KOPT-K1 (cell line): ENCODE data around the gene INHBC.

Experiments used
- H3K27ac ChIP-seq: fragments of 200-600 bp; sonication (generic); 2 replicates; pipeline ENCODE4 v1.5.1; 2016; ENCODE audit warnings: antibody characterized with exemption, mild to moderate bottlenecking, low read depth, low read length; ENCODE audit not compliant: poor library complexity, severe bottlenecking
- H3K36me3 ChIP-seq: fragments of 200-600 bp; sonication (generic); 2 replicates; pipeline ENCODE4 v1.5.1; 2017; ENCODE audit warnings: antibody characterized with exemption, mild to moderate bottlenecking, low read length, moderate library complexity; ENCODE audit not compliant: insufficient read depth
- H3K9me3 ChIP-seq: fragments of 200-600 bp; sonication (generic); 2 replicates; pipeline ENCODE4 v1.5.1; 2017; ENCODE audit warnings: antibody characterized with exemption, low read length, mild to moderate bottlenecking; ENCODE audit not compliant: insufficient read depth, poor library complexity, severe bottlenecking

The INHBC gene

DNA sequence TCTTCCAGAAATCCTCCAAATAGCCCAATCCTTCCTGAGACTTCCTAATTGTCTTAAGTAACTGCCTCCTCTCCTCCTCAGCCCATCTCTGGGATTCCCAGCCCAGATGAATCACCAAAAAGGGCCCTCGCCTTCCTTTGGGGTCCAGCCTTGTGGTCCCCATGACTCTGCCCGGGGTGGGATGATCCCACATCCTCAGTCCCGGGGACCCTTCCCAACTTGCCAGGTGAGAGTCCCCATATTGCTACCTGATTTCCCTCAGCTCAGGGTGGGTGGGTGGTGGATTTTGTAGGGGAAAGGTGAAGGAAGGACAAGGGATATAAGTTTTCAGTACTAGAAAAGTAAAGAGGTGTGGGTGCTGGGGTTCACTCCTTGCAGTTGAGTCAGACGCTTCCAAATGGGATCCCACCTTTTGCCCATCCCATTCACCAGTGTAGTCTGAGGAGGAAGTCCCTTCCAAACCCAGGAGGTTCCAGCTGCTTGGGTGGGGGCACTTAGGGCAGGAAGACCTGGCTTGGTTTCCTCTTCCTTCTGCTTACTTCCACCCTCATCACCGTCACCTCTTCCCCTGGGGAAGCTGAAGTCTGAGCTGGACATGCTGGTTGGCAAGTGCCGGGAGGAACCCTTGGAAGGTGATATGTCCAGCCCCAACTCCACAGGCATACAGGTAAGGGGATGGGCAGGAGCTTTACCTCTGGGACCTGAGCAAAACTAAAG, 30.6 kb downstream of the INHBC start:
- H3K36me3 ChIP-seq = peaks cover 19% of the 10 kb centered on the region; the same call in 1 of the 2 replicates
- no peak overlapping the region for H3K27ac ChIP-seq
- H3K9me3 ChIP-seq = no peaks in the 10 kb centered on the region

- H3K27ac ChIP-seq = no peak overlapping the region
- no peaks in the 10 kb centered on the region for H3K9me3 ChIP-seq
- peaks cover 26% of the 10 kb centered on the region; the same call in 1 of the 2 replicates for H3K36me3 ChIP-seq
Measured at GRCh38 chr12:57465747-57466505, 31.3 kb downstream of the INHBC start.

DNA sequence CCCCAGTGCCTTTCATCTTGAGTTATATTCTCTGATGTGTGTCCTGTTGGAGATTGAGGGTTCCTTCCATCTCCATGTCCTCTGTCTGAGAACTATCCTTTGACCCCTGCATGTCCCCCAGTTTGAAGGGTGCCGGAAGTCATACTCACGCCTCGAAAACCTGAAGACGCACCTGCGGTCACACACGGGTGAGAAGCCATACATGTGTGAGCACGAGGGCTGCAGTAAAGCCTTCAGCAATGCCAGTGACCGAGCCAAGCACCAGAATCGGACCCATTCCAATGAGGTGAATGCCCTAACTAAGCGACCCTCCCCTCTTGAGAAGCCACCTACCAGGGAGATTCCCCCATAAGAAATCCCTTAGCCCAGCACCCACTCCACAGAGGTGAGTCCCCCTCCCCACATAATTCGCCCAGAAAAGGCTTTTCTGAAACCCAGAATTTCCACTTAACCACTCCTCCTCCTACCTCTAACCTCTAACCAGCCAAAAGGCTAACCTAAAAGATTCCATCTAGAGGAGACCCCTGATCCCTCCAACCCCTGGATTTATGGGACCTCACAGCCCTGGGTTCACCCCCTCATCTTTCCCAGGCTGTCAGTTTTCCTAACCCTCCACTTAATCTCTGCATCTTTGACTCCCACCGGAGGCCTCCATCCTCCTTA, 32.8 kb downstream of the INHBC start:
- peaks cover 40% of the 10 kb centered on the region for H3K36me3 ChIP-seq
- no peaks in the 10 kb centered on the region for H3K9me3 ChIP-seq

DNA sequence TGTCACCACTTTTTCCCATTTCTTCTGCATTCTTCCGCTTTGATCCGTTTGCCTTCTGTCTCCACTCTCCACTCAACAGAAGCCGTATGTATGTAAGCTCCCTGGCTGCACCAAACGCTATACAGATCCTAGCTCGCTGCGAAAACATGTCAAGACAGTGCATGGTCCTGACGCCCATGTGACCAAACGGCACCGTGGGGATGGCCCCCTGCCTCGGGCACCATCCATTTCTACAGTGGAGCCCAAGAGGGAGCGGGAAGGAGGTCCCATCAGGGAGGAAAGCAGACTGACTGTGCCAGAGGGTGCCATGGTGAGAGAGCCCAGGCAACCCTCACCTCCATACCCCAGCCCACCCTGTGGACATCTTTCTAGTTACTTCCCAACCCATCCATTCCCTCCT, 33.3 kb downstream of the INHBC start:
- Histone ChIP-seq H3K9me3 (no peaks in the 10 kb centered on the region), H3K36me3 (peaks cover 46% of the 10 kb centered on the region), H3K27ac (no peak overlapping the region)

More for the DNA sequence above, 32.8 kb downstream of the INHBC start:
- H3K27ac ChIP-seq = no peak overlapping the region

GRCh38 chr12:57469296-57470164, 34.9 kb downstream of the INHBC start:
- Histone ChIP-seq H3K27ac (no peak overlapping the region), H3K9me3 (no peaks in the 10 kb centered on the region), H3K36me3 (peaks cover 60% of the 10 kb centered on the region)

- Histone ChIP-seq H3K9me3 (no peaks in the 10 kb centered on the region), H3K36me3 (peaks cover 69% of the 10 kb centered on the region)
Measured at GRCh38 chr12:57470286-57470969, 35.8 kb downstream of the INHBC start.

DNA sequence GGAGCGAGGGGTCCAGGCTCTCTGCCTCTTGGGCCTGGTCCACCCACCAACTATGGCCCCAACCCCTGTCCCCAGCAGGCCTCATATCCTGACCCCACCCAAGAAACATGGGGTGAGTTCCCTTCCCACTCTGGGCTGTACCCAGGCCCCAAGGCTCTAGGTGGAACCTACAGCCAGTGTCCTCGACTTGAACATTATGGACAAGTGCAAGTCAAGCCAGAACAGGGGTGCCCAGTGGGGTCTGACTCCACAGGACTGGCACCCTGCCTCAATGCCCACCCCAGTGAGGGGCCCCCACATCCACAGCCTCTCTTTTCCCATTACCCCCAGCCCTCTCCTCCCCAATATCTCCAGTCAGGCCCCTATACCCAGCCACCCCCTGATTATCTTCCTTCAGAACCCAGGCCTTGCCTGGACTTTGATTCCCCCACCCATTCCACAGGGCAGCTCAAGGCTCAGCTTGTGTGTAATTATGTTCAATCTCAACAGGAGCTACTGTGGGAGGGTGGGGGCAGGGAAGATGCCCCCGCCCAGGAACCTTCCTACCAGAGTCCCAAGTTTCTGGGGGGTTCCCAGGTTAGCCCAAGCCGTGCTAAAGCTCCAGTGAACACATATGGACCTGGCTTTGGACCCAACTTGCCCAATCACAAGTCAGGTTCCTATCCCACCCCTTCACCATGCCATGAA, 36.5 kb downstream of the INHBC start:
- Histone ChIP-seq H3K27ac (no peak overlapping the region), H3K36me3 (peaks cover 75% of the 10 kb centered on the region), H3K9me3 (no peaks in the 10 kb centered on the region)

More at GRCh38 chr12:57470286-57470969, 35.8 kb downstream of the INHBC start:
- H3K27ac ChIP-seq = no peak overlapping the region

DNA sequence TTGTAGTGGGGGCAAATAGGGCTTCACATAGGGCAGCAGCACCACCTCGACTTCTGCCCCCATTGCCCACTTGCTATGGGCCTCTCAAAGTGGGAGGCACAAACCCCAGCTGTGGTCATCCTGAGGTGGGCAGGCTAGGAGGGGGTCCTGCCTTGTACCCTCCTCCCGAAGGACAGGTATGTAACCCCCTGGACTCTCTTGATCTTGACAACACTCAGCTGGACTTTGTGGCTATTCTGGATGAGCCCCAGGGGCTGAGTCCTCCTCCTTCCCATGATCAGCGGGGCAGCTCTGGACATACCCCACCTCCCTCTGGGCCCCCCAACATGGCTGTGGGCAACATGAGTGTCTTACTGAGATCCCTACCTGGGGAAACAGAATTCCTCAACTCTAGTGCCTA, 37.1 kb downstream of the INHBC start:
- Histone ChIP-seq H3K27ac (no peak overlapping the region), H3K36me3 (peaks cover 80% of the 10 kb centered on the region), H3K9me3 (no peaks in the 10 kb centered on the region)

- Histone ChIP-seq H3K27ac (no peak overlapping the region), H3K9me3 (no peaks in the 10 kb centered on the region), H3K36me3 (peaks cover 80% of the 10 kb centered on the region)
Measured at GRCh38 chr12:57472391-57472790, 37.8 kb downstream of the INHBC start.

GRCh38 chr12:57473392-57473791, 38.8 kb downstream of the INHBC start:
- peaks cover 79% of the 10 kb centered on the region for H3K36me3 ChIP-seq
- H3K27ac ChIP-seq = no peak overlapping the region
- no peaks in the 10 kb centered on the region for H3K9me3 ChIP-seq

DNA sequence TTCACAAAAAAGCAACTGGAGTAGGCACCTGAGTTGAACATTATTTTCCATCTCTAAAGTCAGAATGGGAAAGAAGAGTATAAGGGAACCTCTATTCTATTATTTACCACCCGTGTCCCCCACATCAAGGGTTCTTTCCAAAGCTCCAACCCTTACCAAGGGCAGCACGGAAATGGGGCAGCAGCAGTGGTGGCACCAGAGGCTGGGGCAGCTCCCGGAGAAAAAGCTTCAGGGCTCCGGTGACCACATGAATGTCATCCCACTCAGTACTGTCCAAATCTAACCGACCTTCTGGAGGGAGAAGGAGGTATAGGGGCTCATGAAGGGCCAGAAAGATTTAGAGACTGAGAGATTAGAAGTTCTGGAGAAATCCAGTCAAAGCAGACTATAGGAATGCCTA, 39.3 kb downstream of the INHBC start:
- H3K36me3 ChIP-seq = peaks cover 74% of the 10 kb centered on the region
- no peaks in the 10 kb centered on the region for H3K9me3 ChIP-seq
- H3K27ac ChIP-seq = no peak overlapping the region

DNA sequence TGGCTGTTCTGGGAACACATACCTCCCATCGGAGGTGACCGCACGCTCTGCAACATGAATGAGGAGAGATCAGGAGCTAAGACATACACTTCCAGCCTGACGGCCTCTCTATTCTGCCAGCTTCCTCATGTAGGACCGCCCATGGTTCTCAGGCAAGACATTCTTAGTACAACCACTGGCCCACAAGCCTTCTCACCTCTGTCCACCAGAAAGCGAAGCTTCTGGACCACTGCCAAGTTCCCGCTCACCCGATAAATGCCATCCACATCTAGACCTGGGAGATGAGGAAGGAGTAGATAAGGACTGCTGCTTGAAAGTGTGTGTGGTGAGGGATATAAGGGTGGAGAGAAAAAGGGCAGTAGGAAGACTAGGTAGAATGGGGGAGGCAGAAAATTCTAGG, 39.8 kb downstream of the INHBC start:
- H3K36me3 ChIP-seq = peaks cover 68% of the 10 kb centered on the region
- H3K27ac ChIP-seq = no peak overlapping the region
- H3K9me3 ChIP-seq = no peaks in the 10 kb centered on the region

GRCh38 chr12:57474862-57475261, 40.3 kb downstream of the INHBC start:
- Histone ChIP-seq H3K9me3 (no peaks in the 10 kb centered on the region), H3K27ac (no peak overlapping the region), H3K36me3 (peaks cover 64% of the 10 kb centered on the region)
